LNCaP clone FGC (cell line): Measurements from ENCODE around the gene CSTF2.

Experiments
- DNase-seq: peaks from one replicate; pipeline ENCODE4 v3.0.0-alpha.2; 2011; ENCODE audit warnings: low read depth
- H3K4me3 ChIP-seq: 2 replicates; pipeline ENCODE4 v1.5.1; 2011; ENCODE audit warnings: mild to moderate bottlenecking, low read depth, low read length, control low read depth
- CTCF ChIP-seq: IDR thresholded peaks from 2 replicates; pipeline ENCODE4 v1.5.1; 2012; ENCODE audit warnings: mild to moderate bottlenecking; ENCODE audit not compliant: control insufficient read depth, insufficient read depth; ENCODE audit errors: extremely low read depth

Gene CSTF2

GRCh38 chrX:100812216-100813158 lies 7.7 kb upstream of the CSTF2 start:
- no peak for DNase-seq
- H3K4me3 ChIP-seq = no peak overlapping the region
- no peak for TF ChIP-seq CTCF

GRCh38 chrX:100817340-100817739 lies 2.9 kb upstream of the CSTF2 start:
- no peak for TF ChIP-seq CTCF
- H3K4me3 ChIP-seq = no peak overlapping the region
- no peak for DNase-seq

GRCh38 chrX:100819534-100819836 lies 706 bp upstream of the CSTF2 start:
- no peak for TF ChIP-seq CTCF
- peak overlapping the region; percentile 91 for H3K4me3 ChIP-seq
- DNase-seq = no peak

- no peak for DNase-seq
- no peak overlapping the region for H3K4me3 ChIP-seq
Measured at GRCh38 chrX:100829730-100830129, 9.5 kb downstream of the CSTF2 start.

GRCh38 chrX:100830143-100830542 lies 10.0 kb downstream of the CSTF2 start:
- no peak overlapping the region for H3K4me3 ChIP-seq
- DNase-seq = no peak
- no peak for TF ChIP-seq CTCF

More at GRCh38 chrX:100829730-100830129, 9.5 kb downstream of the CSTF2 start:
- no peak for TF ChIP-seq CTCF

- DNase-seq = no peak
- no peak for TF ChIP-seq CTCF
- H3K4me3 ChIP-seq = no peak overlapping the region
Measured at GRCh38 chrX:100830547-100830946, 10.4 kb downstream of the CSTF2 start.
